Astrocyte of the cerebellum (primary cell): ENCODE data around the gene RAET1L.

Experiments used
- DNase-seq: peaks from one replicate; pipeline ENCODE4 v3.0.0-alpha.2; 2011; ENCODE audit warnings: low read depth
- H3K4me3 ChIP-seq: 2 replicates; pipeline ENCODE4 v1.5.1; 2011; ENCODE audit warnings: mild to moderate bottlenecking, low read depth, low read length, moderate library complexity
- CTCF ChIP-seq: IDR thresholded peaks from 2 replicates; pipeline ENCODE4 v1.5.1; 2012; ENCODE audit warnings: low read length, low read depth, moderate library complexity, mild to moderate bottlenecking; ENCODE audit errors: missing control alignments
- in situ Hi-C: cut with HindIII; loops from 2 replicates; pipeline ENCODE4 v1.10.0; 2017; ENCODE audit warnings: low sequenced_read_pairs

Gene RAET1L

GRCh38 chr6:150057501-150057951 is 32.2 kb upstream of the RAET1L start:
- H3K4me3 ChIP-seq: no peak overlapping the region
- in situ Hi-C loops: no loop called here
- no peak for TF ChIP-seq CTCF
- no peak for DNase-seq

GRCh38 chr6:150056916-150057315 is 31.6 kb upstream of the RAET1L start:
- DNase-seq: no peak
- in situ Hi-C loops: no loop called here
- H3K4me3 ChIP-seq: no peak overlapping the region
- no peak for TF ChIP-seq CTCF

GRCh38 chr6:150056156-150056555 is 30.8 kb upstream of the RAET1L start:
- no peak for TF ChIP-seq CTCF
- H3K4me3 ChIP-seq: no peak overlapping the region
- DNase-seq: no peak
- in situ Hi-C loops: no loop called here

GRCh38 chr6:150055131-150055530 is 29.8 kb upstream of the RAET1L start:
- no peak overlapping the region for H3K4me3 ChIP-seq
- in situ Hi-C loops: no loop called here
- TF ChIP-seq CTCF: no peak
- no peak for DNase-seq

GRCh38 chr6:150053450-150053849 is 28.1 kb upstream of the RAET1L start:
- in situ Hi-C loops: no loop called here
- no peak overlapping the region for H3K4me3 ChIP-seq
- no peak for TF ChIP-seq CTCF
- no peak for DNase-seq

GRCh38 chr6:150050846-150051245 is 25.5 kb upstream of the RAET1L start:
- in situ Hi-C loops: no loop called here
- no peak for TF ChIP-seq CTCF
- H3K4me3 ChIP-seq: no peak overlapping the region

GRCh38 chr6:150048099-150048498 is 22.8 kb upstream of the RAET1L start:
- TF ChIP-seq CTCF: no peak
- in situ Hi-C loops: no loop called here
- no peak for DNase-seq
- H3K4me3 ChIP-seq: no peak overlapping the region

More at GRCh38 chr6:150050846-150051245, 25.5 kb upstream of the RAET1L start:
- no peak for DNase-seq
